Measurements from ENCODE around the gene NCKAP5L.

The NCKAP5L gene

GRCh38 chr12:49838973-49839633 is 10.9 kb upstream of the NCKAP5L start:
- no peaks in the 10 kb centered on the region for H3K27me3 ChIP-seq (ENCODE audit: control insufficient read depth, insufficient read depth, low read length)
- H3K36me3 ChIP-seq (ENCODE audit: control insufficient read depth, insufficient read depth, low read length), result no peaks in the 10 kb centered on the region
- H3K27ac ChIP-seq (ENCODE audit: low read depth, low read length), result no peak overlapping the region
- no peak overlapping the region for H3K9ac ChIP-seq (ENCODE audit: low read length)
- no peak overlapping the region for H3K4me3 ChIP-seq (ENCODE audit: low read depth, low read length)
- peaks cover 11% of the 10 kb centered on the region; the same call in 1 of the 2 replicates for H3K4me1 ChIP-seq (ENCODE audit: control insufficient read depth, insufficient read depth, low read length)
- H3K9me3 ChIP-seq (ENCODE audit: control insufficient read depth, insufficient read depth, low read depth, low read length), result no peaks in the 10 kb centered on the region

GRCh38 chr12:49832836-49833421 is 4.7 kb upstream of the NCKAP5L start:
- Histone ChIP-seq H3K9me3 (ENCODE audit: control insufficient read depth, insufficient read depth, low read depth, low read length) (no peaks in the 10 kb centered on the region), H3K9ac (ENCODE audit: low read length) (no peak overlapping the region), H3K27me3 (ENCODE audit: control insufficient read depth, insufficient read depth, low read length) (no peaks in the 10 kb centered on the region), H3K4me1 (ENCODE audit: control insufficient read depth, insufficient read depth, low read length) (peaks cover 9% of the 10 kb centered on the region; the same call in 1 of the 2 replicates), H3K4me3 (ENCODE audit: low read depth, low read length) (no peak overlapping the region), H3K27ac (ENCODE audit: low read depth, low read length) (no peak overlapping the region), H3K36me3 (ENCODE audit: control insufficient read depth, insufficient read depth, low read length) (no peaks in the 10 kb centered on the region)

GRCh38 chr12:49831717-49832116 is 3.5 kb upstream of the NCKAP5L start:
- Histone ChIP-seq H3K4me3 (ENCODE audit: low read depth, low read length) (no peak overlapping the region), H3K9ac (ENCODE audit: low read length) (no peak overlapping the region), H3K4me1 (ENCODE audit: control insufficient read depth, insufficient read depth, low read length) (peaks cover 15% of the 10 kb centered on the region), H3K27ac (ENCODE audit: low read depth, low read length) (no peak overlapping the region), H3K36me3 (ENCODE audit: control insufficient read depth, insufficient read depth, low read length) (no peaks in the 10 kb centered on the region), H3K9me3 (ENCODE audit: control insufficient read depth, insufficient read depth, low read depth, low read length) (no peaks in the 10 kb centered on the region), H3K27me3 (ENCODE audit: control insufficient read depth, insufficient read depth, low read length) (no peaks in the 10 kb centered on the region)

- peak overlapping the region; percentile 6; the same call in 1 of the 2 replicates for H3K27ac ChIP-seq (ENCODE audit: low read depth, low read length)
- H3K9me3 ChIP-seq (ENCODE audit: control insufficient read depth, insufficient read depth, low read depth, low read length), result no peaks in the 10 kb centered on the region
- H3K4me1 ChIP-seq (ENCODE audit: control insufficient read depth, insufficient read depth, low read length), result peaks cover 39% of the 10 kb centered on the region
- H3K36me3 ChIP-seq (ENCODE audit: control insufficient read depth, insufficient read depth, low read length), result no peaks in the 10 kb centered on the region
- peak overlapping the region; percentile 69 for H3K9ac ChIP-seq (ENCODE audit: low read length)
- peak overlapping the region; percentile 66 for H3K4me3 ChIP-seq (ENCODE audit: low read depth, low read length)
- no peaks in the 10 kb centered on the region for H3K27me3 ChIP-seq (ENCODE audit: control insufficient read depth, insufficient read depth, low read length)
Observed at GRCh38 chr12:49827401-49828099, 663 bp downstream of the NCKAP5L start.

GRCh38 chr12:49827051-49827400 is 1.2 kb downstream of the NCKAP5L start:
- Histone ChIP-seq H3K36me3 (ENCODE audit: control insufficient read depth, insufficient read depth, low read length) (no peaks in the 10 kb centered on the region), H3K4me1 (ENCODE audit: control insufficient read depth, insufficient read depth, low read length) (peaks cover 39% of the 10 kb centered on the region), H3K27me3 (ENCODE audit: control insufficient read depth, insufficient read depth, low read length) (no peaks in the 10 kb centered on the region), H3K27ac (ENCODE audit: low read depth, low read length) (peak overlapping the region; percentile 6; the same call in 1 of the 2 replicates), H3K9ac (ENCODE audit: low read length) (peak overlapping the region; percentile 69), H3K4me3 (ENCODE audit: low read depth, low read length) (peak overlapping the region; percentile 66), H3K9me3 (ENCODE audit: control insufficient read depth, insufficient read depth, low read depth, low read length) (no peaks in the 10 kb centered on the region)

GRCh38 chr12:49825971-49826421 is 2.2 kb downstream of the NCKAP5L start:
- peak overlapping the region; percentile 31 for H3K9ac ChIP-seq (ENCODE audit: low read length)
- no peaks in the 10 kb centered on the region for H3K9me3 ChIP-seq (ENCODE audit: control insufficient read depth, insufficient read depth, low read depth, low read length)
- peaks cover 39% of the 10 kb centered on the region for H3K4me1 ChIP-seq (ENCODE audit: control insufficient read depth, insufficient read depth, low read length)
- H3K4me3 ChIP-seq (ENCODE audit: low read depth, low read length), result no peak overlapping the region; the same call in 1 of the 2 replicates
- H3K36me3 ChIP-seq (ENCODE audit: control insufficient read depth, insufficient read depth, low read length), result no peaks in the 10 kb centered on the region
- H3K27ac ChIP-seq (ENCODE audit: low read depth, low read length), result no peak overlapping the region
- H3K27me3 ChIP-seq (ENCODE audit: control insufficient read depth, insufficient read depth, low read length), result no peaks in the 10 kb centered on the region

- no peak overlapping the region for H3K4me3 ChIP-seq (ENCODE audit: low read depth, low read length)
- H3K36me3 ChIP-seq (ENCODE audit: control insufficient read depth, insufficient read depth, low read length), result no peaks in the 10 kb centered on the region
- peaks cover 39% of the 10 kb centered on the region for H3K4me1 ChIP-seq (ENCODE audit: control insufficient read depth, insufficient read depth, low read length)
- H3K27me3 ChIP-seq (ENCODE audit: control insufficient read depth, insufficient read depth, low read length), result no peaks in the 10 kb centered on the region
- H3K9me3 ChIP-seq (ENCODE audit: control insufficient read depth, insufficient read depth, low read depth, low read length), result no peaks in the 10 kb centered on the region
- no peak overlapping the region for H3K27ac ChIP-seq (ENCODE audit: low read depth, low read length)
- H3K9ac ChIP-seq (ENCODE audit: low read length), result peak overlapping the region; percentile 31
Observed at GRCh38 chr12:49825360-49825970, 2.7 kb downstream of the NCKAP5L start.

GRCh38 chr12:49824895-49825294 is 3.3 kb downstream of the NCKAP5L start:
- no peaks in the 10 kb centered on the region for H3K27me3 ChIP-seq (ENCODE audit: control insufficient read depth, insufficient read depth, low read length)
- H3K4me3 ChIP-seq (ENCODE audit: low read depth, low read length), result no peak overlapping the region
- peaks cover 39% of the 10 kb centered on the region for H3K4me1 ChIP-seq (ENCODE audit: control insufficient read depth, insufficient read depth, low read length)
- H3K9me3 ChIP-seq (ENCODE audit: control insufficient read depth, insufficient read depth, low read depth, low read length), result no peaks in the 10 kb centered on the region
- no peaks in the 10 kb centered on the region for H3K36me3 ChIP-seq (ENCODE audit: control insufficient read depth, insufficient read depth, low read length)
- H3K9ac ChIP-seq (ENCODE audit: low read length), result no peak overlapping the region
- no peak overlapping the region for H3K27ac ChIP-seq (ENCODE audit: low read depth, low read length)

- Histone ChIP-seq H3K27me3 (ENCODE audit: control insufficient read depth, insufficient read depth, low read length) (no peaks in the 10 kb centered on the region), H3K4me1 (ENCODE audit: control insufficient read depth, insufficient read depth, low read length) (peaks cover 38% of the 10 kb centered on the region), H3K36me3 (ENCODE audit: control insufficient read depth, insufficient read depth, low read length) (no peaks in the 10 kb centered on the region), H3K9ac (ENCODE audit: low read length) (no peak overlapping the region), H3K27ac (ENCODE audit: low read depth, low read length) (no peak overlapping the region), H3K9me3 (ENCODE audit: control insufficient read depth, insufficient read depth, low read depth, low read length) (no peaks in the 10 kb centered on the region), H3K4me3 (ENCODE audit: low read depth, low read length) (no peak overlapping the region)
Observed at GRCh38 chr12:49824416-49824815, 3.8 kb downstream of the NCKAP5L start.

GRCh38 chr12:49823951-49824350 is 4.3 kb downstream of the NCKAP5L start:
- peaks cover 34% of the 10 kb centered on the region for H3K4me1 ChIP-seq (ENCODE audit: control insufficient read depth, insufficient read depth, low read length)
- H3K27ac ChIP-seq (ENCODE audit: low read depth, low read length), result no peak overlapping the region
- H3K9me3 ChIP-seq (ENCODE audit: control insufficient read depth, insufficient read depth, low read depth, low read length), result no peaks in the 10 kb centered on the region
- no peaks in the 10 kb centered on the region for H3K27me3 ChIP-seq (ENCODE audit: control insufficient read depth, insufficient read depth, low read length)
- H3K36me3 ChIP-seq (ENCODE audit: control insufficient read depth, insufficient read depth, low read length), result no peaks in the 10 kb centered on the region
- H3K4me3 ChIP-seq (ENCODE audit: low read depth, low read length), result no peak overlapping the region
- H3K9ac ChIP-seq (ENCODE audit: low read length), result no peak overlapping the region

- Histone ChIP-seq H3K4me3 (ENCODE audit: low read depth, low read length) (no peak overlapping the region), H3K4me1 (ENCODE audit: control insufficient read depth, insufficient read depth, low read length) (peaks cover 31% of the 10 kb centered on the region), H3K27ac (ENCODE audit: low read depth, low read length) (no peak overlapping the region), H3K27me3 (ENCODE audit: control insufficient read depth, insufficient read depth, low read length) (no peaks in the 10 kb centered on the region), H3K36me3 (ENCODE audit: control insufficient read depth, insufficient read depth, low read length) (no peaks in the 10 kb centered on the region), H3K9ac (ENCODE audit: low read length) (no peak overlapping the region), H3K9me3 (ENCODE audit: control insufficient read depth, insufficient read depth, low read depth, low read length) (no peaks in the 10 kb centered on the region)
Observed at GRCh38 chr12:49823350-49823749, 4.9 kb downstream of the NCKAP5L start.

Measured in HUES6 (cell line).